GM18909 (cell line): ENCODE results near the gene C3orf85.
"Not testable (repeated sequence)": the region's sequence is repeated elsewhere in the genome, so short reads cannot be mapped to it uniquely, and the experiment has no call there.

Experiments
- ATAC-seq: cut with Tn5 transposase; IDR thresholded peaks from one replicate; pipeline ENCODE4 v1.9.1; 2021; ENCODE audit warnings: mild to moderate bottlenecking; ENCODE audit not compliant: unreplicated experiment, poor library complexity

C3orf85 gene, protein sequence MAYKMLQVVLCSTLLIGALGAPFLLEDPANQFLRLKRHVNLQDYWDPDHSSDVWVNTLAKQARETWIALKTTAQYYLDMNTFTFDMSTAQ

DNA sequence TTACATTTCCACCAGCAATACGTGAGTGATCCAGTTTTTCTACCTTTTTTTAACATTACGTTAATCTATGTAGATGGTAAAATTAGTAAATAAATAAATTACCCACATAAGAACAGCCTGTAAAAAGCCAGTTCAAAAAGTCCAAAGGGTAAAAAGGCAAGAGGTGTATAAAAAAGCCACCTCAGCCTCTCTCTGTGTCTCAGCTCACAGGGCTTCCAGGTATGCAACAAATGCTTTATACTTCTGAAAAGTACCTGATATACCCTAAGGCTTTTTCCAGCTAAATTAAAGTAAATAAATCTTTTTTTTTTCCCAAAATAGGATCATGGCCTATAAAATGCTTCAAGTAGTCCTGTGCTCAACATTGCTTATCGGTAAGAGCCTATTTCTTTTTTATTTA, at the start of gene C3orf85:
Gene C3orf85, plus strand, starts transcription at position 197 of the 400 bp plus-strand sequence. Its CDS starts 129 bp downstream, at position 326.
- ATAC-seq: no peak

DNA sequence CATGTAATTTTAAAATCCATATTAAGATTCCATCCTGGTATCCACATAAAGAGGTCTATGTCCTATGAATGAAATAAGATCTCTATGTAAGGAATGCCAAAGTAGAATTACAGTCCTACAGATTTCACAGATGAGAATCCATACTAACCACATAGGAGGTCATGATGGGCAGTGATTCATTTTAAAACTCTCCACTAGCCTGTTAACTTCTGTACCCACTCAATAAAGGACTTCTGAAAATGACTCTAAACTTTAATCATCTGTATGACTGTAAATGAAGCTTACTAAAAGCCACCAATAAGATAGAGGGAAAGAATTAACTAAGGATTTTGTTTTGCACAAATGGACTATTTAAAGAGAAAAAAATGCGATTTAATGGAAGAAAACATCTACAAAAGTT, 47.3 kb upstream of the C3orf85 start:
- ATAC-seq: no peak

DNA sequence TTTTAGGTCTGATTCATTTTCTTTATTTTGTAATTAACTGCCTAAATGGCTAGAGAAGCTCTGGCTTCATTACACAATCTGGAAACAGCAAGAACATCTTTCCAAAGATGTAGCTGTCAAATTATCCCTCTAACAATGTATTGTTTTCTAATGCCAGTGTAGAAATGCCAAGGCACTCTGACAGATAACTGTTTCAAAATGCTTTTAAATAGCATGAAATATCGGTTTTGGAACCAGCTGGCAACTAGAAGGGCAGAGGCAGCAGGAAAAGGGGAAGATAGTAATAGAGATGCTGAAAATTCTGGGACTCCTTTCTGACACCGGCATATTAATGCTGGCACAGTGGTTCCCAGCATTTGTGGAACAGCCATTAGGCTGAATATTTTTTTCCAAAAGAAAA, 44.7 kb upstream of the C3orf85 start:
- no peak for ATAC-seq

DNA sequence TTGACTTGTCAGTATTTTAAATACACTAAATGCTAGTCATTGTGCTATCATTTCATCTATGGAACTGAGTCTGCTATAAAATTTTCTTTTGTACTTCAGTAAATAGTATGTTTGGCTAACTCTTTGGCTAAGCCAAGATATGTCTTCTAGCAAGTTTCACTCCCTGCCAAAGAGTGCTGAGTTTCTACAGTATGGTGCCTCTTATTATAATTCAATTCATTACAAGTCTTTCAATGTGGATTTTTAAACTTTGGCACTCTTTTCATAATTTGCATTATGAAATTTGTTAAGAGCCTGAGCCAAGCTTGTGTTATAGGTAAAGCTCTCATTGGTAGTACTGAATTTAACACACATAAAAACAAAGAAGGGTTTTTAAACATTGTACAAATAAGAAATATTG, 43.0 kb upstream of the C3orf85 start:
- no peak for ATAC-seq

DNA sequence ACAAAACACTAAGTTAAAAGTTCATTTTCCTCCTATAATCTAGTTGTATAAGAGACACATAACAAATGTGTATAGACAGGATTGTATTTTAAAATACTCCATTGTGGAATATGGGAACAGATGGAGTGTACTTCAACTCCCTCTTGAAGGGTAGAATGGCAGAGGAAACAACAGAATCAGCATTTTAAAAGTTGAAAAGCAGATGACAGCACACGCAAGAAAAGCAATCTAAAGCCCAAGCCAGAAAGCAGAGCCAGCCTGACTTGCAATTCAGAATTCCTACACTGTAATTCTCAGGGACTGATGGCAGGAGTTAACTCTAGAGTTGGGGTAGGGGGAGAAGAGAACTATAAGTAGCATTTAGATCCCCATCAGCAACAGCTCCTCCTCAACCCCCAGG, 41.4 kb upstream of the C3orf85 start:
- no peak for ATAC-seq

DNA sequence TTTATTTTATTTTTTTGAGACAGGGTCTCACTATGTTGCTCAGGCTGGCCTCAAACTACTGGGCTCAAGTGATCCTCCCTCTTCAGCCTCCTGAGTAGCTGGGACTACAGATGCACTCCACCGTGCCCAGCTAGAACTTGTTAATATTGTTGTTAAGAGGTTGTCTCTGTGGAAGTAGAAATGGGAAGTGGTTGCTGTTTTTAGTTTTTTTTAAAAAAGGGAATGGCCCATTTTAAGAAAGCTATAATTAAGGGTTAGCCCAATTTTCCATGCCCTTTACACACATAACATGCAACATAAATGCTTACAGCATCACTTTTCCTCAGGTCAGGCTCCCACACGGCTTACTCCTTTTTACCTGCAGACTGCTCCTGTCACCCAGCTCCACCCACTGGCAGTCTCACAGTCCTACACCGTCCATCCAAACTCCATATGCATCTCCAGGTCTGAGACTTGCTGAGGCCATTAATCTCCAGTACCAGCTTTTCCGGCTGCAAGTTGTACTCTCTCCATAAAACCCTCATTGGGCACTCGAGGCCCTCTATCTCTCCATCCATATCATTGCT, 38.4 kb upstream of the C3orf85 start:
- ATAC-seq: no peak

DNA sequence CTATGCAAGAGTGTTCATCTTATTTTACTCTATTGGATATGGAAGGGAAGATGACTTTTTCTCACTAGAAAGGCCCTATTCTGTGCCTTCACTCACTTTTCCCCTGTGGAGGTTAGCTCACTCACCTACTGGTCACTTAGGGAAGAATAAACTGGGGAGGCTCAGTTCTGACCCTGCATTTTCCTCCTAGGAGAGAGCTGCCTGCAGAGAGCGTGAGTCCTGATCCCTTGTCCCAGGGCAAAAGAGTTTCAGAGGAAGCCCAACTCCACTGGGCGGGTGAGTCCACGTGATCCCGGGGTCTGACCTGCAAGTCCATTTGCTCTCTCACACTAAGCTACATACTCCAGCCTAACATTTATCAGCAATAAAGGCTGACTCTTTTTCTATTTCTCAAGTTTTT, 26.9 kb upstream of the C3orf85 start:
- ATAC-seq: no peak

DNA sequence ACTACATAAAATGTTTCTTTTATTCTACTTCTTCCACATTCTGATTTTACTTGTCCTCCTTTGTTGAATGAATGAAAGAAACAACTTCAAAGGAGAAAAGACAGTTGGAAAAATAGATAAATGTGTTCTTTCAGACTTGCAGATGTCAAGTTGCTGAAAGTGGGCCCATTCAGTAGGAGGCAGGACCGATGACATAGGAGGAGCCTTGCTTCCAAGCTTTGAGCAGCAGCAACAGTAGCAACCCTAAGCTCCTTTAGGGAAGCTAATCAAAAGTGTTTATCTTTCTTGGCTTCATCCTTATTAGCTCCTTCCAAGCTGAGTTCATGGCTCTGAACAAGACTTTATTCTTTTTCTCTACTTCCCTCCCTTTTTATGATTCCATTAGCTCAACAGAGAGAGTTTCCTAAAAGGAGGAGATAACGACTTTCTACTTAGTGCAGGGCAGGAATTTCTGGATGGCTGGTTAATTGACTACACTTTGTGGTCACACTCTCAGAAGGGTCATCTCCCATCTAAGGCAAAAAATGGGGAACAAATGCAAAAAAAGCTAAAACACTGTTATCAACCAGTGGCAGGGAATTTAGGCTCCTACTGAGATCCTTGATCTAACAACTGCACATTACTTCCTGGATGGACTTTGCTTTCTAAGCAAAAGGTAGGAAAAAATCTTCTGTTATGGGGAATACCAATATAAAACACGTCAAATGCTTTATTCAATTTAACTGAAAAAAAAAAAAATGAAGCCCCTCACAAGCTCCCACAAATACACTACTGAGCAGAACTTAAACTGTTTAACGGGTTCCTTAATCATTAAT, 23.4 kb upstream of the C3orf85 start:
- no peak for ATAC-seq

DNA sequence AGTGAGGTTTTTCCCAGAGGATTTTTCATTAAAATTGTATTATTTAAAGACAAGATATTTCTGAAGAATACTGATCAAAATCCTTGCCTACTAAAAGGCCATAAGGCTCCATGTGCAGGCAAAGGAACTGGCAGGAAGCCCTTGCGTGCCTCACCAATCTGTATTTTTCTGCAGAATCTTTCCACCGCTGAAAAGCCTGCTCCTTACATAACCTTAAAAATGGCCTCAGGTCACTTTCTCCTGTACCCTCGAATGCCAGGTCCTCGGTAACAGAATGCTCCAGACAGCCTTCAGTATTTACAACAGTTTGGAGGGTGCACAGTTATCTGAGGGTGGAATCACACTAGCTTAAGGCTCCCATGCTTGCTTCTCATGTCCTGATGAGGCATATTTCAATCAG, 21.8 kb upstream of the C3orf85 start:
- no peak for ATAC-seq

DNA sequence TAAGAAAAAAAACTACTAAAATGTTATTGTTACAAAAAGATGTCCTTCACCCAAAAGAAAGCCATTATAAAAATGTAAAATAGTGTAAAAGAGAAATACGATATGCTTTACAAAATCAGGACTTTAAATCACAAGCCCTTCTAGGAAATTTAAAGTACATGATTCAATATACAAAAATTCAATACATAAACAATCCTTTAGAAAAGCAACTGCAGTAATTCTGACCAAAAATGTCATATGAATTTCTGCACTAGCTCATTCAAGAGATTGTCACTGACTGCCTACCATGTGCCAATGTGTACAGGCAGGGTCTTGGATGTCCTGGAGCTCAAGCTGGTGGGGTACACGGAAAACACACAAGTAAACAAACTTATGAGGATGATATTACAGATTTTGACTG, 21.1 kb upstream of the C3orf85 start:
- ATAC-seq: no peak

DNA sequence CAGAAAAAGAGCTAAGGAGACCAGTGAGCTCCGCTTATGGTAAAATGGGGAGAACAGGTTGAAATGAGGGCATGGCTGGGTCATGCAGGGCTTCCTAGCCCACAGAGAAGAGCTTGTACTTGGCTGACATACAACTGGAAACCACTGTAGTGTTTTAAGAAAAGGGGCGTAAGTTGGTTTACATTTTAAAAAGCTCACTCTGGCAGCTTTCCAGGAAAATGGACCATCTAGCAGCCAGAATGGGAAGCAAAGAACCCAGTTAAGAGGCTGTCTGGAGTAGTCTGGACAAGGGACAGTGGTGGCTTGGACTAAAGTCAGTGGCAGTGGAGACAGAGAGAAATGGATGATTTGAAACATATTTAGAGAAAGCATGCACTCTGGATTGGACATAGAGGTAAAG, 20.5 kb upstream of the C3orf85 start:
- no peak for ATAC-seq

DNA sequence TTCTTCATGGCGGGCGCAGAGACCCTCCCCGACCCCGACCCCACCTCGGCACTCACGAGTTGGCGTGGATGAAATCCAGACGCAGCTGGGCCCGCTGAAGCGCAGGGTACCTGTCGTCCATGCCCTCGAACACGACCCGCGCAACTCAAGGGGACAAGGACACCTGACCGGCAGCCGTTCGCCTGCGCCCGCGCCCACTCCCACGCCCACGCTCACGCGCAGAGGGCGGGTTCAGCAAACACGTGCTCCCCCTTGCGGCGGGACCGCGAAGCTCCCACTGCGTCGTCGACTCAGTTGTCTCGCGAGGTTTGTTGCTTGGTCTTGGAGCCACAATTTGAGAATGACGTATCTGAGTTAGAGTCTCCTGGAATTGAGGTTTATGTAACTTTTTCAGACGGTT, 18.6 kb upstream of the C3orf85 start, which contains the start of gene MORC1:
Gene MORC1, minus strand, starts transcription at position 196 of the 400 bp plus-strand sequence. Its CDS starts 75 bp downstream, at position 121.
- no peak for ATAC-seq

DNA sequence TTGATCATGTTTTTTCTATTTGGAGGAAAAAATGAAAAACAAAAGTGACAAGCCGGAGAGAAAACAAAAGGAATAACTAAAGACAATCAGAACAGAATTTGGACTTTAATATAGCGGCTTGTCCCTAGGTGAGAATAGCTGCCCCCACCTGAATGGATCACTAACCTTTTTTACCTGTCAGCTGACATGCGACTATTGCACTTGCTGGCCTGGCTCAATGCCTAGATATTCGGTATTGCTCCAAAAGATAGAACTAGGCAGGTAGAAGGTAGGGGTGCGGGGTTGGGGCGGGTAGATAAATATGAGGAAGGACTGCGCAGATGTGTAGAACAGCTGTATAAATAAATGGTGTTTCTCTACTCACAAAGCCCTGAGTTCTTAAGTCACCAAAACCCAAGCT, 17.9 kb upstream of the C3orf85 start:
- ATAC-seq: no peak

DNA sequence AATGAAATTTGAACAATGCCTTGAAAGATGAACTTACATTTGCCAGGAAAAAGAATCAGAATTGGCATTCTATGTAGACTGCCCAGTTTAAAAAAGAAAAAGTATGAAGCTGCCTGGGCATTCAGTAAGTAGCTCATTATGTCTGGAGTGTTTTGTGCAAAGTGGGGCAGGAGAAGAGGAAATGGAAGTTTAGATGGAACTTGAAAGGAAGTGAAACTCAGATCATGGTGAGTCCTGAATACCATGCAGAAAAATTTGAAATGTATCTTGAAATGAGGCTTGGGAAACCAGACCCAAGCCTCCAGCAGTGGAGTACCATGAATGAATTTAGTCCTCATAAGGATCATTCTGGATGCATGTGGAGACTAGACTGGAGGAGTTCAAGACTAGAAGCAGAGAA, 13.8 kb upstream of the C3orf85 start:
- ATAC-seq: no peak

DNA sequence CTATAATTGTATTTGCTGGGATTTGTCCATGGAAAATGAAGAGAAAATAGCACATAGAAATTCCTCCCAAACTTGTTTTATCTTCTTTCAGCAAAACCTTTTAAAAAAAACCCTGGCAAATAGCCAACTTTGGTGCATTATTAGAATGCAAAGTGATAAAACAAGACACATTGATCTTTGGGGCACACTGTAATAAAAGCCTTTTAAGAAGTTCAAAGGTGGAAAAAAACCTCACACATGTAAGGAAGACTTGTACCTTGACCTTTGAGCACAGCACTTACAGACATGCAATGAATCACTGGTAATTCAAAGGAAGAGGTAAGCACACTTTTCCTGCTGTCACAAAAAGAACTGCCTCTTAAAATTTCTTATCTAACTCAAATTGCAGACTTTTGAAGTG, 10.6 kb upstream of the C3orf85 start:
- no peak for ATAC-seq

DNA sequence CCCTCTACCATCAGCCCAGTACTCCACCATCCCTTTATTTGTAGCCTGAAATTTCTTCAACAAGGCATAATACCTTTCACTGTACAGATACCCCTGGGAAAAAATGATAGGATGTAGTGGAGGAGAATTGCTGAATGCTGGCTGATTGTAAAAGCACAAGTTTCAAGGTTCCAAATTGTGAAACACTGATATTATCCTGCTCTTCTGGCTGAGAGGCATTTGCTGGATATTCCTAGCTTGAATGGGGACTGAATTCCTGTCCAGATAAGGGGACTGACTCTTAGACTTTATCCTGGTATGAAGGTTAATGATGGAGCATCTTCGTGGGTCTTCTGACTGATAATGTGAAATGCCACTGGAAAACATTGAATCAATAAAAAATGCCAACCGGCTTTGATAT, 9.0 kb upstream of the C3orf85 start:
- no peak for ATAC-seq

DNA sequence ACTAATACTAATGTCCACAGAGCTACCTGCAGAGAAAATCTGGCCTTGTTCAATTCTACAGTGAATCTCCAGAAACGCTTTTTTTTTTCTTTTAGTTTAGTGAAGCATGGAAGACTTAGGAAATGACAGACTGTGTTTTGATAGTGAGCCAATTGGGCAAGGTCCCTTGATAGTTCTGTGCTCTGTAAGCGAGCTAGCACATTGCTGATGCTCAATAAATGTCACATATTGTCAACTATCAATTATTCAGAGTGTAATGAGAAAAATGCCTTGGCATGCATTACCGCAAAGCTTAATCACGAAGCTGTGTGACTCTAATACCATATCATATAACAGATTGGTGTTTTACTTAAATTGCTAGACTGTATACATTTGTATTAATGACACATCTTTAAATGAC, 5.2 kb upstream of the C3orf85 start:
- no peak for ATAC-seq

DNA sequence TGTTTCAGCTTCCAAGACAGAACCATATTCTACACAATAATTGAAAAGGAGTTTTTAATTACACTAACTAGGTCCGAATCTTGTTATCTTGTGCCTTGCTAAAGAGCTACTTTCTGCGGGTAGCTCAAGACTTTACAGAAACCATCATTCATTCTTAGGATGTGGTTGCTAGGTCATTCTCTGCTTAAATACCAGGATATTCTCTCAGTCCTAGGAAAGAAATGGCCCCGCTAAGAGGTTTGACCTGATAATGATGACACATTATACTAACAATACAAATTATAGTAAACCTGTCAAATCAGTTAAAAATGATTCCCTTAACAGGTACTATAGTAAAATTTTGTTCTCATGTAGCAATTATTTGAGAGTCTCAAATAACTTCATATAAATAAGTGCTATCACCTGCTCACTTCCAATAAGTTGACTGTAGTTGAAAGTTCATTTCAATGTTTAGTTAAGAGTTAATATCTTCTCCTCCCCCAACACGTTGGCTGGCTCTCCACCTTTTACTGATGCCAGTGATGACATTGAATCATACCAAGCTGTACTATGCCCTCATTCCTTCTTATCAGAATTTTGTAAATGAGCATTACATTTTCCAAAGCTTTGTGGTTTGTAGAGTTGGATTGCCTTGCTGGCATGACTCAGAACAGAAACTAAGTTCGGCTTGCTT, 3.6 kb upstream of the C3orf85 start:
- ATAC-seq: no peak

DNA sequence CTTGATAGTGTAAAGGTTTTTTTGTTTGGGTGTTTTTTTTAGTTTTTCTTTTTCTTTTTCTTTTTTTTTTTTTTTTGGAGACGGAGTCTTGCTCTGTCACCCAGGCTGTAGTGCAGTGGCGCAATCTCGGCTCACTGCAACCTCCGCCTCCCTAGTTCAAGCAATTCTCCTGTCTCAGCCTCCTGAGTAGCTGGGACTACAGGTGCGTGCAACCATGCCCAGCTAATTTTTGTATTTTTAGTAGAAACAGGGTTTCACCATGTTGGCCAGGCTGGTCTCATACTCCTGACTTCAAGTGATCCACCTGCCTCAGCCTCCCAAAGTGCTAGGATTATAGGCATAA, 3.1 kb upstream of the C3orf85 start:
- not testable (repeated sequence) for ATAC-seq

DNA sequence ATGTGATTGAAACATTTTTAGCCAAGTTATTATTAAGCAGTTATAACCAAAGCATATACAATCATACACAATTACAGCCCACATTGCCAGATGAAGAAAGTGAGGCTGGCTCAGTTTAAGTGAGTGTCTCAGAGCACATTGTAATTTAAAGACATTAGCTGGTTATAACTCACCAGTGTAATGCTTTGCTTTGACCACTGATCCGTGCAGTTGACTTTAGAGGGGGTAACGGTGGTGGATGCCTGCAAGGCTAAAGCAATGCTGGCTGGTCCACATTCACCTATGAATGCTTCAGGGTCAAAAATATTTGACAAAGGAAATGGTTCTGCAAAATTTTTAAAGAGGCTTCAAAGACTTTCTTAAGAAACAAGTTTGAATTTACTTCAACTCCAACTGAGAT, 1.2 kb downstream of the C3orf85 start:
- ATAC-seq: no peak

DNA sequence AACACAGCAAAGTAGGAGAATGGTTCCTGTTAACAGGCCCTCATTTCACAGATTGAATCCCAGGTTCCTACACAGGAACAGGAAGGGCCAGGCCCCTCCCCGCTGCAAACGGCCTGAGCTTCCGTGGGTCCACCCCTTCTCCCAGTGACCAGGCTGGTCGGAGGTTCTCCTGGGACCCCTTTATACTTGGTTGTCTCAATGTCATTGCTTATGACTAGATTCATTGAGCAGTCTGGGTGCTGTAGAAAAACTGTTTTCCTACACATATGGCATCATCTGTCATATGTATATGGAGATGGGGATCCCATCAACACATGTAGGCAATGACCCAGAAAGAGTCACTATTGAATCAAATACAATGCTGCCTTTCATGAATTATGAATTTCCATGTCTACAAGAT, 3.8 kb downstream of the C3orf85 start:
- ATAC-seq: no peak
